ENCODE results near the gene MUL1.

MUL1 gene

GRCh38 chr1:20466273-20466672 is 41.7 kb downstream of the MUL1 start:
- DNase-seq: peak; percentile 58

- DNase-seq: no peak
Measured at GRCh38 chr1:20465187-20465586, 42.8 kb downstream of the MUL1 start.

- no peak for DNase-seq
Measured at GRCh38 chr1:20463502-20463901, 44.4 kb downstream of the MUL1 start.

- DNase-seq: no peak
Measured at GRCh38 chr1:20462397-20462796, 45.6 kb downstream of the MUL1 start.

- no peak for DNase-seq
Measured at GRCh38 chr1:20458717-20459116, 49.2 kb downstream of the MUL1 start.

- no peak for DNase-seq
Measured at GRCh38 chr1:20454004-20454403, 53.9 kb downstream of the MUL1 start.

GRCh38 chr1:20449735-20450311 is 58.1 kb downstream of the MUL1 start:
- DNase-seq: no peak
